Activated naive CD8-positive, alpha-beta T cell treated with anti-CD3 and anti-CD28 coated beads for 36 hours (primary cell): ENCODE measurements around the gene LPP. TPM values are rescaled to one million over a fixed set of nuclear protein-coding genes. Genes with fewer than 3 reads are reported as not detected.

Experiments
- DNase-seq: peaks from one replicate; pipeline ENCODE4 v3.0.0; 2021
- H3K27ac Mint-ChIP-seq: one replicate; pipeline ENCODE4 v1.8.0; 2022; ENCODE audit warnings: mild to moderate bottlenecking, moderate library complexity, mixed read lengths
- H3K27me3 Mint-ChIP-seq: one replicate; pipeline ENCODE4 v1.8.0; 2022; ENCODE audit warnings: mild to moderate bottlenecking, mixed read lengths
- H3K36me3 Mint-ChIP-seq: one replicate; pipeline ENCODE4 v1.8.0; 2021; ENCODE audit warnings: mild to moderate bottlenecking, mixed read lengths
- H3K4me1 Mint-ChIP-seq: one replicate; pipeline ENCODE4 v1.8.0; 2021; ENCODE audit warnings: mixed read lengths
- H3K4me3 Mint-ChIP-seq: one replicate; pipeline ENCODE4 v1.8.0; 2022; ENCODE audit warnings: mild to moderate bottlenecking, moderate library complexity, mixed read lengths
- H3K9me3 Mint-ChIP-seq: one replicate; pipeline ENCODE4 v1.8.0; 2022; ENCODE audit warnings: mixed read lengths
- total RNA-seq, 2 experiments: library from RNA; stranded (reverse); gene quantifications; one replicate each; pipeline ENCODE4 v1.2.3, GENCODE V29; 2021

The LPP gene
- total RNA-seq, 2 experiments from 2014 or later, result 15.0 to 15.3 TPM

DNA sequence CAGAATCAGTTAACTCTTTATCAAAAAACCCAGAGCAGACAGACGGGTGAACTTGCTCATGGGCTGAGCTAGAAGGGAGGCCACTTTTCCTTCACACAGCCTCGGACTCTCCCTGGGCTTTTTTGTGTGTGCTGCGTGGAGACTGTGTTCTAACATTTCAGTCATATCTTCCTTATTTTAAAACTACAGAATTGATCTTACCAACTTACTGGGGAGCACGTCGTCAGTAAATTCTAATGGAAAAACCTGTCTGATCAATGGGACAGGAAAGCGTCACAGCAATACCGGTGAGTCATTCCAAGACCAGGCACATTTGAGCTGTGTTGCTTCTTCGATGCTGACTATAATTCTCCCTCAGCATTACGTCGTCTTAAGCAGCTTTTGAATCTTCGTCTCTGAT lies 145.1 kb downstream of the LPP start:
- Mint-ChIP-seq H3K27me3 (no peaks in the 10 kb centered on the region), H3K4me3 (no peak overlapping the region), H3K36me3 (peaks cover 24% of the 10 kb centered on the region), H3K4me1 (peaks cover 48% of the 10 kb centered on the region), H3K27ac (peak overlapping the region; percentile 13), H3K9me3 (peaks cover 3% of the 10 kb centered on the region)
- peak; percentile 9 for DNase-seq

DNA sequence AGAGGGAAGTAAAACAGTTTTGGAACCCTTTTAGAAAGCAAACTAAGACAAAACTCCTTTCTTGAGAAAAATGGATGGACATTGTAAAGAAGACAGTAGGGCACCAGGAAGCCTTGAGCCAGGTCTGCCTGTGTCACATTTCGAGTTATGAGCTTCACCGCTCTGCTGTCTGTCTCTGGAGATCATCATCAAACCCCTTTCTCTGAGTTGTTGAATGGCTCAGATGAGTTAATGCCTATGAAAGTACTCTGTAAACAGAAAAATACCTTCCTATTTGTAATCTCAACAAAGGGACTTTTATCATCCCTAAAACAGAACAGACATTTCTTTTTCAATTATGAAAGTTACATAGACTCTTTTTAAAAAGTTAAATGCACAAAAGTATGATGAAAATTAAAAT lies 145.8 kb downstream of the LPP start:
- no peak for DNase-seq
- Mint-ChIP-seq H3K4me1 (peaks cover 47% of the 10 kb centered on the region), H3K9me3 (peaks cover 3% of the 10 kb centered on the region), H3K27ac (no peak overlapping the region), H3K4me3 (no peak overlapping the region), H3K27me3 (no peaks in the 10 kb centered on the region), H3K36me3 (peaks cover 24% of the 10 kb centered on the region)

DNA sequence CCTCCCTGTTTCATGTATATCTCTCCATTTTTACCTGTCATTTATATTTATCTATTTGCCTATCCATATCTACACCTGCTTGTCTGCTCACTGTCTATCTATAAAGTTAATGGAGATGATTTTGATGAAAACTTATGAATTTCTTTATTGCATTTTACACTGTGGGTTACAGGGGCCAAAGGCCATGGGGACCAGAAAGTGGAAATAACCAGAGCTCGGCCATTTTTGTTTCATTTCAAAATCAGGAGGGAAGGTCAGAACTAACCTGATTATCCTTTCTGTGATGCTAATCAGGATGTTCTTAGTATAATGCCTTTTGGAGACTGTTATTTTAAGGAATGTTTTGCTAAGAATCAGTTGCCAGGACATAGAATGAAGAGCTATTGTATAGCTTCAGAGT lies 147.2 kb downstream of the LPP start:
- Mint-ChIP-seq H3K4me3 (no peak overlapping the region), H3K36me3 (peaks cover 30% of the 10 kb centered on the region), H3K4me1 (peaks cover 42% of the 10 kb centered on the region), H3K9me3 (peaks cover 5% of the 10 kb centered on the region), H3K27me3 (no peaks in the 10 kb centered on the region), H3K27ac (no peak overlapping the region)
- DNase-seq, result no peak

DNA sequence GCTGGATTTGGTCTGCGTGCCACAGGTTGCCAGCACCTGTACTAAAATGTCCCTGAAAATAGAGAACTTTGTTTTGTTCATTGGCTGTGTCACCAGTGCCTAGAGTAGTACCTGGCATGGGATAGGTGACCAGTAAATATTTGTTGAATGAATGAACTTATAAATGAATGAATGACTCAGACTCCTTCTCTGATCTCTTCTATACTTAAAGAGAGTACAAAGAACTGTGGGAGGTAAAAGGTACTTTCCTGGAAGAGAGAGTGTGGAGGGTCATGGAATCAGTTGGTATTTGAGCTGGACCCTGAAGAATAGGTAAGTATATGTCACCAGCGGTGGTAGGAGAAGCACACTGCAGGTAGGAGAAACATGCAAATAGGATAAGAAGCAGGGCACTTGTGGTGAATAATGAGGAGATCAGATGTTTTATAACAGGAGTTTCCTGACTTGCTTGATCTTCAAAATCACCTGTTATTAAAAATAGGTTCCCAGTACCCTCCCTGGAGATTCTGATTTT lies 149.4 kb downstream of the LPP start:
- Mint-ChIP-seq H3K4me1 (peaks cover 29% of the 10 kb centered on the region), H3K36me3 (peaks cover 35% of the 10 kb centered on the region), H3K27ac (no peak overlapping the region), H3K4me3 (no peak overlapping the region), H3K9me3 (peaks cover 4% of the 10 kb centered on the region), H3K27me3 (no peaks in the 10 kb centered on the region)
- no peak for DNase-seq

DNA sequence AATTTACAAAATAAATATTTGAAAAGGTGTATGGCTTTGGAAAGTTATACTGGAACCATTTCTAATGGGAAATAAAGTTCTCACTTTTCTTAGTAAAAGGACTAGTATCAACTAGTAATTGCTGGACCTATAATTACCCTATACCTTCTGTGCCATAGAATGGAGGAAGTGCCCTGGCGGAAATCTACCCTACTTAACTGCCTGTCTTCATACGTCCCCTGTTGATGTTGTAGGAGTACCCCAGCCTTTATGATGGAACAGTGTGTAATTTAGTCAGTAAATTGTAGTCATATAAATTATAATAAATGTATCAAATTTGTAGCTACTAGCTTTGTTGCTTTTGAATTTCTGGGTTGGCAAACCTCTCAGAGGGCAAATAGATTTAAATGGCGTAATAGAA lies 149.9 kb downstream of the LPP start:
- H3K4me1 Mint-ChIP-seq, result peaks cover 27% of the 10 kb centered on the region
- no peak overlapping the region for H3K4me3 Mint-ChIP-seq
- no peaks in the 10 kb centered on the region for H3K27me3 Mint-ChIP-seq
- no peak overlapping the region for H3K27ac Mint-ChIP-seq
- H3K9me3 Mint-ChIP-seq, result peaks cover 4% of the 10 kb centered on the region
- no peak for DNase-seq
- H3K36me3 Mint-ChIP-seq, result peaks cover 35% of the 10 kb centered on the region

DNA sequence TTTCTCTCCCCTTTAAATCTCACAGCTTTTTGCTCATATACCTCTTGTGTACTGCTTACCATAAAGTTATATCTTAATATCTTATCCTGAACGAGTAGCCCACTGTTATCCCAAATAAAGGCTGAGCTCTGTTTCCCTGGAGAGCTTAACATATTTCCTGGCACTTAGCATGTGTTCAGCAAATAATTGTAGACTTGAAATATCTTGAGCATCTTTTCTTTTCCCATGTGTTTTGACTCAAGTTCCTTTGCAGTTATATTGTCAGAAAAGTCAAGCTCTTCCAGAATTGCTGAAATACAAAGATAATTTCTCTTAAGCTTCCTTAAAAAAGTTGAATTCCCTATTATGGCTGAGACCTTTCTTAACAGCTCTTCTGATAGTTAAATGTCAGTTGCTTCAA lies 150.5 kb downstream of the LPP start:
- Mint-ChIP-seq H3K4me3 (no peak overlapping the region), H3K27me3 (no peaks in the 10 kb centered on the region), H3K27ac (no peak overlapping the region), H3K4me1 (peaks cover 25% of the 10 kb centered on the region), H3K9me3 (peaks cover 5% of the 10 kb centered on the region), H3K36me3 (peaks cover 39% of the 10 kb centered on the region)
- no peak for DNase-seq

DNA sequence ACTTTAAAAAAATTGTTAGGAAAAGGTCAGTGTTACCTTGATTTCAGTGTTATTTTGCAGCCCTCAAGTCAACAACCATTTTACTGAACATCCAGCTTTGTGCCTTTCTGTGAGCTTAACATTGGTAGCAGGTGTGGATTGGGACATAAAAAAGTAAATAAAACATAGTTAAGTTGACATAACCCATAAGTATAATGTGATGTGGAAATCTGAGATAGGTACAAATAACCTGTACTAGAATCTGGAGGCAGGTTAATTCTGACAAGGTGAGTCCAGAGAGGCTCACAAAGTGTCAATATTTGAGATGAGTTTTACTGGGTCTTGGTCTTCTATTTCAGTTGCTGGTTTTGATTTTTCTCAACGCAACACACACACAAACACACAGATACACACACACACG lies 151.3 kb downstream of the LPP start:
- Mint-ChIP-seq H3K36me3 (peaks cover 40% of the 10 kb centered on the region), H3K27ac (no peak overlapping the region), H3K9me3 (peaks cover 8% of the 10 kb centered on the region), H3K27me3 (no peaks in the 10 kb centered on the region), H3K4me1 (peaks cover 28% of the 10 kb centered on the region), H3K4me3 (no peak overlapping the region)
- DNase-seq, result no peak

DNA sequence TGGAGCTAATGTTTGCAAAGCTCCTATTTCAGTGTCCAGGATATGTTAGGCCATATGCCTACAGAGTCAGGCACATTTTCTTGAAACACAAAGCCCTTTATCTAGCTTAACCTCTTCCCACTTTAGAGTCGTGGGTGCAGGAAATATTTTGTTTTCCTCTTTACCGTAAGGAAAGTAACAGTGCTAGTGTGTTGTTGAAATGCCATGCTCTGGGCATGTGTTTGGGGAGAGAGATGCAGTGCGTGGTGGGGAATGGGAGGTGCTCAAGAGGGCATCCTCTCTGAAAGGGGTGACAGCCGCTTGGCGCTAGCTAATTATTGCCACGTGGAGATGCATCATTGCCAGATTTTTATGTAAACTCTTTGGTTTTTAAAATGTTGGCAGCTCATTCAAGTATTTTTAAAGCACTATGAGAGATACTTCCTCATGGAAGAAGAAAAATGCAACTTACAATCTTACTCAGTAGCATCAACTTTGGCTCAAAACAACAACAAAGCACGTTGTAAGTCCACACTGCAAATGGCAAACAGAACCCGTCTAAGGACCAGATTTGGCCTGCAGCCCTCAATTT lies 152.6 kb downstream of the LPP start:
- Mint-ChIP-seq H3K4me1 (peaks cover 28% of the 10 kb centered on the region), H3K9me3 (peaks cover 11% of the 10 kb centered on the region), H3K36me3 (peaks cover 44% of the 10 kb centered on the region), H3K27me3 (no peaks in the 10 kb centered on the region), H3K4me3 (no peak overlapping the region), H3K27ac (no peak overlapping the region)
- DNase-seq, result no peak

DNA sequence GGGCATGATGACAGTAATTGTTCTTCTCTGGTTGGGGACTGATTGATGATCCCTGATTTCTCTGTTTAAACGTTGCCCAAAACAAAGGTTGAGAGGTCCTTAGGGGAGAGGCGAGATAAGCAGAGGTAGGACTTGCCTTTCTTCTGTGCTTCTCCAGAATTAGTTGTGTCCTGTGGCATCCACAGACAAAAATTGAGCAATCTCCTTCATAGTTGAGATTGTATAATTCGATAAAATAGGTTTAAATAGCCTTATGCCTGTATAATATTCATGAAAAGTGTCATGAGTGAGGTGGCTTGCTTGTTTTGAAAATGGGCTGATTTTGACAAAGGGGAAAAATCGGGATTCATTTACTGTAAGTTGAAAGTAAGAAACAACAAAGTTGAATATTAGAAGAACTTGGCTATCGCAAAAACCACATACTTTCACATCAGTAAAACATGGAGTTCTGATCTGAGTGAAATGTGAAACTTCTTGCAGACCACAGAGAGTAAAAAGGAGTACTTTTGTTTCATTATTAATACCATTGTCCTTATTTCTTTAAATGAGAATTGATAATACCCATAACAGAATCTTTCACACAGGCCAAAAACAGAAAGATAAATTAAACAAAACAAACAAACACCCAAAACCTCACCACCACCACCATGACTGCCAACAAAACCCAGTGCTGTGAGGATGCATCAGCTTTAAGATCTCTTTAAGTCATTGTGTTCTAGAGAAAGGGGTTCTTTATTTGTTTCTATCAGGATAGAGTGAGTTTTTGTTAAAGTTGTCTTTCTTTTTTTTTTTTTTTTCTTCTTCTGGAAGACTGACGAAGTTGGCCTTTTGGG lies 155.7 kb downstream of the LPP start:
- Mint-ChIP-seq H3K27ac (peak overlapping the region; percentile 69), H3K27me3 (no peaks in the 10 kb centered on the region)
- DNase-seq, result peak; percentile 30

DNA sequence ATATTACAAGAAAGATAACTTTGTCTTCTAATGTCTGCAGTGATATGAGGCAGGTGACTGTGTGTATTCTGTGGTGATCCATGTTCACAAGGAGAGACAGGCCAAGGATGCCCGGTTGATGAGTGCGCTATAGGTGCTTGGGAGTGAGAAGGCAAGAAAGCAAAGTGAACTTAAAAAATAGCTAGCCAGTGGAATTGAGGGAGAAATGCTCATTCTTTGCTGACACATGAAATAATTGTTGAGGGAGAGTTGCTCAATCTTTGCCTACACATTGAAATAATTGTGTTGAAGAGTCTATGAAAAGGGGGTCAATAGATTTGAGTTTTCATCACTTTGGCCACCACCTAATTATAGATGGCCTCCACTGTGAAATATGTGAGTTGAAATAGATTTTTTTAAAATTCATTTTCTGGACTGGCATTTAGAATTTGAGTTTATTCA lies 156.3 kb downstream of the LPP start:
- Mint-ChIP-seq H3K4me1 (peaks cover 15% of the 10 kb centered on the region), H3K36me3 (peaks cover 32% of the 10 kb centered on the region), H3K27me3 (no peaks in the 10 kb centered on the region), H3K9me3 (peaks cover 10% of the 10 kb centered on the region), H3K4me3 (peak overlapping the region; percentile 32), H3K27ac (peak overlapping the region; percentile 69)
- no peak for DNase-seq

More for the DNA sequence above, 155.7 kb downstream of the LPP start:
- H3K36me3 Mint-ChIP-seq, result peaks cover 33% of the 10 kb centered on the region
- H3K9me3 Mint-ChIP-seq, result peaks cover 10% of the 10 kb centered on the region
- H3K4me1 Mint-ChIP-seq, result peaks cover 15% of the 10 kb centered on the region
- peak overlapping the region; percentile 39 for H3K4me3 Mint-ChIP-seq

DNA sequence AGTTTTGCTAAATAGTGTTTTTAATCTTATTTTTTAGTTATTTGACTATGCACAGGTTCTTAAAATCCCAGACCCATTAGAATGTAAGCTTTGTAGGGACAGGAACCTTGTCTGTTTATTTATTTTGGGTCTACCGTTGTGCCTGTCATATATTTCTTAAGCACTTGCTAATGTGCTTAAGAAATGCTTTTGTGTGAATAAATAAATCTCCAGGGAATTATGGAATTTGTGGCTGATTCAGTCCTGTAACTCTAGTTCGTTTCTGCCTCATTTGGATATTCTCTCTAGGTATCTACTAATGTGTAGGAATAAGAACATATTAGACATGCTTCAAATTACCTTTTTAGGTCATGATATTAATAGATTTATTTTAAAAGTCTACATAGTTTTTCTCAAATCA lies 161.6 kb downstream of the LPP start:
- no peak overlapping the region for H3K4me3 Mint-ChIP-seq
- peaks cover 16% of the 10 kb centered on the region for H3K4me1 Mint-ChIP-seq
- no peaks in the 10 kb centered on the region for H3K27me3 Mint-ChIP-seq
- H3K36me3 Mint-ChIP-seq, result peaks cover 7% of the 10 kb centered on the region
- H3K27ac Mint-ChIP-seq, result no peak overlapping the region
- H3K9me3 Mint-ChIP-seq, result no peaks in the 10 kb centered on the region
- no peak for DNase-seq

DNA sequence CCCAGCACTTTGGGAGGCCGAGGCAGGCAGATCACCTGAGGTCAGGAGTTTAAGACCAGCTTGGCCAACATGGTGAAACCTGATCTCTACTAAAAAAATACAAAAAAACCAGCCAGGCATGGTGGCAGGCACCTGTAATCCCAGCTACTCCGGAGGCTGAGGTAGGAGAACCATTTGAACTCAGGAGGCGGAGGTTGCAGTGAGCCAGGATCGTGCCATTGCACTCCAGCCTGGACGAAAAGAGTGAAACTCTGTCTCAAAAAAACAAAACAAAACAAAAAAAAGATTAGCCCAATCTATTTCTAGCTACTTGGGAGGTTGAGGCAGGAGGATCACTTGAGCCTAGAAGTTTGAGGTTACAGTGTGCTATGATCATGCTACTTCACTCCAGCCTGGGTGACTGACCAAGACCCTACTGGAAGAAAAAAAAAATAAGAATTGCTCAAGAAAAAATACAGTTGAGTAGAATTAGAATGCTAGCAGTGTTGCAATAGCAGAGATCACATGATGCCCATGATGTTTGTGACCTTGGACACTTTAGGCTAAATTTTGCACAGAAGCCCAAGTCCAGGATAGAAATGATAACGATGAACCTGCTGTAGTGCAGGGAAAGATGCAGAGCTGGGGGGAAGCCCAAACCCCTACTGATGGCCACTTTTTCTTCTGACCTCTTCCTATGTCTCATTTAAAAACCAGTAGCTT lies 162.2 kb downstream of the LPP start:
- Mint-ChIP-seq H3K4me1 (peaks cover 21% of the 10 kb centered on the region), H3K27ac (no peak overlapping the region), H3K4me3 (no peak overlapping the region), H3K27me3 (no peaks in the 10 kb centered on the region), H3K36me3 (peaks cover 10% of the 10 kb centered on the region), H3K9me3 (peaks cover 2% of the 10 kb centered on the region)
- DNase-seq, result no peak

DNA sequence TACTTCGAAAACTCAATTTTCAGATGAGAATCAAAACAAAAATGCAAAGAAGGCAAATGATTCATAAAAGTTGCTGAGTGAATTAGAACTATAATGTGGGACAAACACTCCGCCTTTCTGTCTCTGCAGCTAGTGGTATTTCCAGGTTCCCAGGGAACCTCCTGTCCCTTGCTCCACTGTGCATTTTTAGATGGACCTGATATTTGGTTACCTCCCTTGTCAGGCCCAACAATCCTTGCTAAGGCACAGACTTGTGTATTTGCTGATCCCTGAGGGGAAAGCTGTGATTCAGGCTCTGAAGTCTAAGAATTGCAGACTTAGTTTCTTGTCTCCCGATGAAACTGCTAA lies 162.7 kb downstream of the LPP start:
- Mint-ChIP-seq H3K27me3 (no peaks in the 10 kb centered on the region), H3K36me3 (peaks cover 9% of the 10 kb centered on the region), H3K9me3 (peaks cover 2% of the 10 kb centered on the region), H3K4me1 (peaks cover 21% of the 10 kb centered on the region), H3K27ac (no peak overlapping the region), H3K4me3 (no peak overlapping the region)
- DNase-seq, result no peak

DNA sequence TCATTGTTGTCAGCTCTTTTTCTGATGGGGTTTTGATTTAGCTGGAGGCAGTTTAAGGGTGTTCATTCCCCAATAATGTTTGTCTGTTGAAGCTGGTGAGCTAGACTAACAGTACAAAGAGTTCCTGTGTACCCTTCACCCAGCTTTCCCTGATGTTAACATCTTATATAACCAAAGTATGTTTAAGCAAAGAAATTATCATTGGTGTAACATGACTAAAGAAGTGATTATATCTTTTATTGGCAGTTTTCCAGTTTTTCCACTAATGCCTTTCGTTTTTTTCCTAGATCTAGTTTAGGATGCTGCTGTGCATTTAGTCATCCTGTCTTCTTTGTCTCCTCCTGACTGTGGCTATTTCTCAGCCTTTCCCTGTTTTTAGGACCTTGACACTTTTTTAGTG lies 165.6 kb downstream of the LPP start:
- H3K36me3 Mint-ChIP-seq, result peaks cover 13% of the 10 kb centered on the region
- no peak overlapping the region for H3K4me3 Mint-ChIP-seq
- H3K27ac Mint-ChIP-seq, result no peak overlapping the region
- peaks cover 47% of the 10 kb centered on the region for H3K4me1 Mint-ChIP-seq
- H3K27me3 Mint-ChIP-seq, result no peaks in the 10 kb centered on the region
- peaks cover 2% of the 10 kb centered on the region for H3K9me3 Mint-ChIP-seq
- no peak for DNase-seq

DNA sequence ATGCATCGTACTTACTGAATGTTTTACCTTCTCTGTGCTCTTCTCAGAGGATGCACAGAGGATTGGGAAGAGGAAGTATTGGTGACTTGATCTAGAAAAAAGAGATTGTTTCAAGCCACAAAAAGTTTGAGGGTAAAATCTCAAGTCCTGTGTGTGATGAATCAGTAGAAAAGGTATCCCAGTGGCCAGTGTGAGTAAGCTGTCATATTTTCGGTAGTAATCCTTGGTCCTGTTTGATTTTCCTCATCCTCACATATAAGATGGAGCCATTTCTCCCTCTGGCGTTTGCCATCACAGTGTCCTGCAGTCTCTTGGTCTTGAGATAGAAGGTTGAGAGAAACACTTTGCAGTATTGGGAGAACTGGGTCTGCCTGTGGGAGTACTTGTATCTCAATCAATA lies 166.8 kb downstream of the LPP start:
- no peak overlapping the region for H3K4me3 Mint-ChIP-seq
- peaks cover 49% of the 10 kb centered on the region for H3K4me1 Mint-ChIP-seq
- H3K27ac Mint-ChIP-seq, result no peak overlapping the region
- no peaks in the 10 kb centered on the region for H3K27me3 Mint-ChIP-seq
- peaks cover 18% of the 10 kb centered on the region for H3K36me3 Mint-ChIP-seq
- no peak for DNase-seq
- peaks cover 4% of the 10 kb centered on the region for H3K9me3 Mint-ChIP-seq
